ENCODE data around the gene STRN3. TPM values are rescaled to one million over a fixed set of nuclear protein-coding genes. Genes with fewer than 3 reads are reported as not detected.

STRN3 gene
- total RNA-seq, 4 donors from 2014 or later, result 11.6 to 47.7 (median 38.9) TPM

DNA sequence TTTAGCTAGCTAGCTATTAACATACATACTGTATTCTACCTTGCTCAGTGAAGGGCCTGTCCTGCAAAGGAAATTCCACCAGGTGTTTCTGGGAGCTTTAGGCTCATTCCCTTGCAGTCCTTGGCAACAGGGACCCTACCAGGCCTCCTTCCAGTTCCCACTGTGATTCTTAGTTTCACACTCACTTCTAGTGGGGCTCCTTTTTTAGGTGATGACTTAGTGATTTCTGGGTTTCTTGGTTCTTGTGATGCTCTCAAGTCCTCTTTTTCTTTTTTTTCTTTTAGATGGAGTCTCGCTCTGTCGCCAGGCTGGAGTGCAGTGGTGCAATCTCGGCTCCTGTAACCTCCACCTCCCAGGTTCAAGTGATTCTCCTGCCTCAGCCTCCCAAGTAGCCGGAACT lies 10.4 kb upstream of the STRN3 start:
- no peaks in the 10 kb centered on the region for H3K9me3 ChIP-seq
- no peaks in the 10 kb centered on the region for H3K36me3 ChIP-seq
- H3K27me3 ChIP-seq, result no peaks in the 10 kb centered on the region
- TF ChIP-seq POLR2A (IDR thresholded peaks at IDR 0.05), result no peak
- TF ChIP-seq, protein P1, sequence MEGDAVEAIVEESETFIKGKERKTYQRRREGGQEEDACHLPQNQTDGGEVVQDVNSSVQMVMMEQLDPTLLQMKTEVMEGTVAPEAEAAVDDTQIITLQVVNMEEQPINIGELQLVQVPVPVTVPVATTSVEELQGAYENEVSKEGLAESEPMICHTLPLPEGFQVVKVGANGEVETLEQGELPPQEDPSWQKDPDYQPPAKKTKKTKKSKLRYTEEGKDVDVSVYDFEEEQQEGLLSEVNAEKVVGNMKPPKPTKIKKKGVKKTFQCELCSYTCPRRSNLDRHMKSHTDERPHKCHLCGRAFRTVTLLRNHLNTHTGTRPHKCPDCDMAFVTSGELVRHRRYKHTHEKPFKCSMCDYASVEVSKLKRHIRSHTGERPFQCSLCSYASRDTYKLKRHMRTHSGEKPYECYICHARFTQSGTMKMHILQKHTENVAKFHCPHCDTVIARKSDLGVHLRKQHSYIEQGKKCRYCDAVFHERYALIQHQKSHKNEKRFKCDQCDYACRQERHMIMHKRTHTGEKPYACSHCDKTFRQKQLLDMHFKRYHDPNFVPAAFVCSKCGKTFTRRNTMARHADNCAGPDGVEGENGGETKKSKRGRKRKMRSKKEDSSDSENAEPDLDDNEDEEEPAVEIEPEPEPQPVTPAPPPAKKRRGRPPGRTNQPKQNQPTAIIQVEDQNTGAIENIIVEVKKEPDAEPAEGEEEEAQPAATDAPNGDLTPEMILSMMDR (IDR thresholded peaks at IDR 0.05), result no peak
- no peak for DNase-seq
- WGBS, 2 donors, result 91 to 96% methylated on average over 4 of the region's 4 CpGs
- H3K27ac ChIP-seq, result no peak overlapping the region
- no peak overlapping the region for H3K4me3 ChIP-seq
- peaks cover 0 to 41% (median 22%) of the 10 kb centered on the region in 3 donors for H3K4me1 ChIP-seq
- intact Hi-C loops (cut with DNase I), result no loop called here

DNA sequence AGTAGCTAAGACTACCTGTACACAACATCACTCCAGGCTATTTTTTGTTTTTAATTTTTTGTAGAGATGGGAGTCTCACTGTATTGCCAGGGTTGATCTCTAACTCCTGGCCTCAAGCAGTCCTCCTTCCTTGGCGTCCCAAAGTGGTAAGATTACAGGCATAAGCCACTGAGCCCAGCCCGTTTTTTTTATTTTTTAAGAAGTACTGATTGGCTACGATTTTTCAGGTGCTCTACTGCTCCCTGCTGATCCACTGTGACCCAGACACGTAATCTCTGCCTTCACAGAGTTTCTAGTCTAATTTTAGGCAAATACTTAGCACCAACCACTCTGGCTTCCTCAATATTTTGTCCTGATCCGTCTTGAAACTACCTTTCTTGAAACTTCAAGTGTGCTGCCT lies 4.3 kb upstream of the STRN3 start:
- H3K4me1 ChIP-seq, result peaks cover 7 to 37% (median 28%) of the 10 kb centered on the region in 3 donors
- TF ChIP-seq POLR2A (IDR thresholded peaks at IDR 0.05), result no peak
- TF ChIP-seq, protein P1 (IDR thresholded peaks at IDR 0.05), result no peak
- H3K27ac ChIP-seq, result no peak overlapping the region
- no peaks in the 10 kb centered on the region for H3K9me3 ChIP-seq
- no peaks in the 10 kb centered on the region for H3K36me3 ChIP-seq
- no peaks in the 10 kb centered on the region for H3K27me3 ChIP-seq
- intact Hi-C loops (cut with DNase I), result no loop called here
- no peak for DNase-seq
- H3K4me3 ChIP-seq, result no peak overlapping the region
- 91 to 93% methylated on average over 5 of the region's 5 CpGs for WGBS, 2 donors

DNA sequence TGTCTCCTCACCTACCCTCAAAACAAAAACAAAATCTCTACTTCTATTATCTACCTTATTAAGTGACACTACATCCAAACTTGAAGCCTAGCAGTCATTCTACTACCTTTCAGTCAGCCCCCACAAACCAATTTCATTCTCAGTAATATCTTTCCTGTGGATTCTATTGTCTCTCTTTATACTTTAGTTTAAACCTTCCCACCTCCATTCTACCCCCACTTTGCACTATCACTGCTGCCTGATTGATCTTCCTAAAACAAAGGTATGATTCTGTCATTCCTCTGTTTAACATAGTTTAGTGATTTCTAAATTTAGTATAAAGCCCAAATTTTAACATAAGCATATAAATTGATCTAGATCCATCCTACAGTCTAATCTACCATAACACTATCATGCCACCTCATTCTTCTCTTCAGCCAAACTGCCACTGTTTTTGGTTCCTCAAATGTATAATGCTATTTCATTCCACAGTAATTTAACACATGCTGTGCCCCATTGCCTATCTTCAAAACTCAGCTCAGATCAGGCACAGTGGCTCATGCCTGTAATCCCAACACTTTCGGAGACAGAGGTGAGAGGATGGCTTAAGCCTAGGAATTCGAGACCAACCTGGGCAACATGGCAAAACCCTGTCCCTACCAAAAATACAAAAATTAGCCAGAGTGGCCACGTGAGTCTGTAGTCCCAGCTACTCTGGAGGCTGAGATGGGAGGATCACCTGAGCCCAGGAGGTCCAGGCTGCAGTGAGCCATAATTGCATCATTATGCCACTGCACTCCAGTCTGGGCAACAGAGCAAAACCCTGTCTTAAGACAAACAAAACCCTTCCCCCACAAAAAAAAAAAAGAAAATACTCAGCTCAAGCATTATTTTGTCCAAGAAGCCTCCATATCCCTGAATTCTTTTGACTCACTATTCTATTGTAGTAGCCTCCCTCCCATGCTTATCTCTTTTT lies 3.1 kb upstream of the STRN3 start:
- TF ChIP-seq, protein P1 (IDR thresholded peaks at IDR 0.05), result no peak
- TF ChIP-seq POLR2A (IDR thresholded peaks at IDR 0.05), result no peak
- no peak overlapping the region for H3K4me3 ChIP-seq
- no peak for DNase-seq
- no peak overlapping the region for H3K27ac ChIP-seq
- intact Hi-C loops (cut with DNase I), result no loop called here
- no peaks in the 10 kb centered on the region for H3K36me3 ChIP-seq
- no peaks in the 10 kb centered on the region for H3K27me3 ChIP-seq
- peaks cover 7 to 45% (median 32%) of the 10 kb centered on the region in 3 donors for H3K4me1 ChIP-seq
- WGBS, 2 donors, result 67 to 91% methylated on average over 1 of the region's 3 CpGs
- no peaks in the 10 kb centered on the region for H3K9me3 ChIP-seq

DNA sequence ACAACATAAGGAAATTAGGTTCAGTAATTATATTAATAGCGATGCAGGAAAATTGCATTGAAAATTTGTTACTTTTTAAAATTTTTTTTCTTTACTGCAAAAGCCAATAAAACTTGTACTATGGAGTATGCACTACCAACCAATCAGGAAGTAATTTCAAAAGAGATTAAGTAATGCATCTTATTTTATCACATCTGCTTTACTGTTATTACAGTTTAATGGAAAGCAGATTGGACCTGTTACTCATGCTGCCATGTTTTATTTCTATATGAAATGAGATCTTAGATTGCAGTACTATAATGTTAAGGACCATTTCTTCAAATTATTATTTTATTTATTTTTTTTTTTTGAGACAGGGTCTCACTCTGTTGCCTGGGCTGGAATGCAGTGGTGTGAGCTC lies 1.7 kb upstream of the STRN3 start:
- WGBS, 2 donors, result 94% methylated on average over 1 of the region's 1 CpG
- peak overlapping the region in 1 of 4 donors; percentile 90 for H3K4me3 ChIP-seq
- H3K9me3 ChIP-seq, result no peaks in the 10 kb centered on the region
- H3K36me3 ChIP-seq, result peaks cover 0 to under 1% (median 0%) of the 10 kb centered on the region in 3 donors
- H3K4me1 ChIP-seq, result peaks cover 7 to 46% (median 30%) of the 10 kb centered on the region in 3 donors
- no peak for DNase-seq
- H3K27ac ChIP-seq, result peak overlapping the region in 2 of 4 donors; percentile 98 to 100
- intact Hi-C loops (cut with DNase I), result no loop called here
- TF ChIP-seq, protein P1 (IDR thresholded peaks at IDR 0.05), result no peak
- H3K27me3 ChIP-seq, result no peaks in the 10 kb centered on the region

Measured in esophagus squamous epithelium (tissue), 5 donors.